Islet precursor cell (in vitro differentiated cells): Measurements from ENCODE around the gene ANKRD33B.
"Not testable (repeated sequence)": the region's sequence is repeated elsewhere in the genome, so short reads cannot be mapped to it uniquely, and the experiment has no call there.

ENCODE experiments used
- DNase-seq: peaks from one replicate; pipeline ENCODE4 v3.0.0-alpha.2; 2018

Gene ANKRD33B

DNA sequence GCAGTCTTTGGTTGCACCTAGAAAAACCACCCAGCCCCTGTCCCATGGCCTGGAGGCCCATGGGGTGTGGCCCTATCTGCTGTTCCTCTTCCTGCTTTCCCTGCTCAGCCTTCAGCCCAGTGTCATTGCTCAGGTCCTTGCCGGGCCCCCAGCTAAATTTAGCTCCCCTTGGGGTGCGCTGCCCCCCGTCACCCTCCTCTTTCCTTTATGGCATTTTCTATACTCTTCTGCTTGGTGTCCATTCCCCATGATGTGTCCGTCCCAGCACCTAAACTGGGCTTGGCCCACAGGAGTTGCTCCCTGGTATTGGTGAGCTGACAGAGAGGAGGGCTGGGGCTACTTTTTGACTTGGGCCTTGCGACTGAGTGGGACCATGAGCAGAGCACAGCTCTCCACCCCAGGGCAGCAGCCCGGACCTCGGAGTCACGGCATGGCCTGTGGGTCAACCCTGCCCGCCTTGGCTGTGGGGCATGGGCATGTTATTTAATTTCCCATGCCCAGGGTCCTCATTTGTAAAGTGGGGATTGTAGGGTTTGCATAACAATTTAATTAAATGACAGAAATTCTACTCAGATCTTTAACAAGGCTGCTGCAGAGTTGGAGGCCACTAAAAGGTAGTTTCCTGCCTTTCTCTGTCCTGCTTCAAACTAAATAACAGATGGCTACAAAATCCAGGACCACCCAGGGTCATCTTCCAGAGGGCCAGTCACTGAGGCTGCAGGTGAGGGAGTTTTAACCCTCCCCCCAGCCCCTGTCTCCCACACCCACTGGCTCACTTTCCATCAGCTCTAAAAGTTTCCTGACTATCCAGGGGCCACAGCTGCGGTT lies 99.0 kb downstream of the ANKRD33B start:
- DNase-seq: no peak

DNA sequence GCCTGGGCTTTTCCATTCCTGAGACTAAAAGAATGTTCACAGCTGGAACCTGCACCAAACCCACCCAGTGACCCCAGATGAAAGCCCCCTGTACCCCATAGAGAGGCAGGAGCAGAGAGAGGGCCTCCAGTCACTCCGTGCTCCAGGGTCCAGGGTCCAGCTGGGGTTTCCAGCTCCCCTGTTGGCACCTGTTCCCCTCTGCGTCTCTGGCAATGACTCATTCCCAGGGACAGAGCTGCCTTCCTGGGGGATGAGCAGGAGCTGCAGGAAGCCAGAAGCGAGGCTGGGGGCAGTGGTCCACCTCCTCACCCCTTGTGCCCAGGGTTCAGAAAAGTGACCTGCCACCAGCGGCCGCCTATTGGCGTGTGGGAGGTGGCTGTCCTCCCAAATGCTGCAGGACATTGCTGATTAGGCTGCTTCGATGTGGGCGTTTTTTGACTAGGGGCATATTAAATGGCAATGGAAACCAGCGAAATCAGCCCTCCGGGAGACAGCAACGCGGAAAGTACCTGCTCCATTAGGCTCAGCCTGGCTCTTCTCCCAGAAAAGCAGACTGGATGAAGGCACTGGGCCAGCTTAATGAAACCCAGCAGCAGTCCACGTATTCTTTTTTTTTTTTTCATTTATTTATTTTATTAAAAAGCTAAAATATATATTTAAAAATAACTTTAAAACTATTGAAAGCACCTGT lies 99.8 kb downstream of the ANKRD33B start:
- no peak for DNase-seq

DNA sequence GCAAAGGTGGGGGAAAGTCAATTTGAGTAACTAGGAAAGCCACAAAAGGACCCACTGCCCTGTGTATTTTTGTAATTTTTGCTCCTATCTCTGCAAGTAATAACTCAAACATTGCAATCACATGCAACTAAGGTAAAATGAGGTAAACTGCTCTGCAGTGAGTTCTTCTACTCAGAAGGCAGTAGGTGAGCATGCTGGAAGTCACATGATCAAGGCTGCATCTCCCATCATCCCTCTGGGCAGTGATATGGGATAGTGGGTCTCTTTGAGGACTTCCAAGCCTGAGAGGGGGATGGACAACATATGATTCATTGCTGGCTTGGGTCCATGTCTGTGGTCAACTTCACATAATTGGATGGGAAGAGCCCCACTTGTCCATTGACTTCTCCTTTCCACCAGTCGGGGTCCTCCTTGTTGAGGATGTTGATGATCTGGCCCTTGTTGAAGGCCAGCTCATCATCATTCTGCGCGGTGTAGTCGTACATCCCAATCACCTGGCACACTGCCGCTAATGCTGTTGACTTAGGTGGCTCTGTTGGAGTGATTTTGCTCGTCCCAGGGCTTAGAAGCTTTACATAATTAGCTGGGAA lies 100.4 kb downstream of the ANKRD33B start:
- DNase-seq: not testable (repeated sequence)

DNA sequence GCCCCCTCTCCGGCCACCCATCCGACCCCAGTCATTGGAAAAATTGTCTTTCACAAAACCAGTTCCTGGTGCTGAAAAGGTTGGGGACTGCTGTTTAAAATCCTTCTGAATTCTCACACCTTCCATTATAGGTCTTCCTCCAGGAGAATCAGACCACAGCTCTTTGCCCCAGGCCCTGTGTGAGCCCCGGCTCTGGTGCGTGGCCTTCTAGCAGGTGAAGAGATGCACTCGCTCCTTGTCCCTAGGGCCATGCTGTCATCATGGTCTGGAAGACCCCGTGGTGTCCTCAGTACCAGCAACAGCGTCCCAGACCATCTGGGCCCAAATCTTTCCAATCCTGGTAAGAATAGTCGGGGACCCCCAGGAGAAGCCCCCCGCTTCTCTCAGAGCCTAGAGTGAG lies 101.9 kb downstream of the ANKRD33B start:
- peak; percentile 32 for DNase-seq

DNA sequence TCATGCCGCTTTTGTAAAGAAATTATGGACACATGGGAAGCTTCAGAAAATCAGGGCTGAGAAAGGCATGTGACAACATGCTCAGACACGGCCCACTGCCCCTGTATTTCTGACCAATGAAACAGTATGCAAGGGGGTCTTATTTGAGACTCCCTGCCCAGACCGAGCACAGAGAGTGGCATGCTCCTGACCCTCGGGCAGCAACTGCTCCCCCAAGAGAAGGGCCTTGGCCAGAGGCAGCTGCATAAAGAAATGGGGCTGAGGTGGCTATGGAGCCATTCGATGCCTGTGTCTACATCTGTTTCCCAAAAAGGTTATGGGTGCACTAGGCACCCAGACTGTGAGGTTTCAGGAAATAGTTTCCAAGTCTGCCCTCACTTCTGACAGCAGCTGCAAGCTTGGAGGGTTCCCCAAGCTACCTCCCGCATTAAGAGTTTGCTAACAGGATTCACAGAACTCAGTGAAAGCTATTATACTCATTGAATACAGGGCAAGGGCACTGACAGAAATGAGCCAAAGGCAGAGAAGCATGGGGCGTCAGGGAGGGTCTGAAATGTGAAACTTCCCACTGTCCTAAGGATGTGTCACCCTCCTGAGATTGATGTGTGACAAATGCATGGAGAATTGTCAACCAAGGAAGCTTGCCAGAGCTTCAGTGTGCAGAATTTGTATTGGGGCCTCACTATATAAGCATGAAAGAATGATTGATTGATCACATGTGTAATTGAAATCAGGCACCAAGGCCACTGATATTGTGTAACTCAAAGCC lies 102.8 kb downstream of the ANKRD33B start:
- peak; percentile 17 for DNase-seq

DNA sequence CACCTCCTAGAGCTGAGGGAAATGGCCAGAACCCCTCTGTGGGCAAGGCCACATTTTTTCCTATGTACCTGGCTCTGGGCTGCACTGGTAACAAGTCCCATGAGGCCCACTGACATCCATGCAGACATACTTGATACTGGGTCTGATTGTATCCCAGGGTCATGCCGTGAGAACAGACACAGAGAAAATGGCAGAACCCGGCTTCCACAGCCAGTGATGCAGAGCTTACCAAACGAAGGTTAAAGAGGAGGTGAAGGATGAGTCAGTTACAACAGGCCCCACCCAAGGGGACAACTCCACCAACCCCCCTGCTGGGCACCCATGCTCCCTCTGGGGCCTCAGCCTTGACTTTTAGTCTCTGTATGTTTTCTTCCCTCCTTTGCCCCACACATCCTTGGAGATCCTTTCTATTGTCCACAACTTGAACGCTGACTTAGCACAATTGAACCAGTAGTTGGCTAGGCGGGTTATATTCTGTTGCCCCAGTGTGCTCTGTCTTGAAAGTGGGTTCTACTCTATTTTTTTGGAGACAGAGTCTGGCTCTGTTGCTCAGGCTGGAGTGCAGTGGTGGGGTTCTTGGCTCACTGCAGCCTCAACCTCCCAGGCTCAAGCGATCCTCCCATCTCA lies 103.7 kb downstream of the ANKRD33B start:
- no peak for DNase-seq

DNA sequence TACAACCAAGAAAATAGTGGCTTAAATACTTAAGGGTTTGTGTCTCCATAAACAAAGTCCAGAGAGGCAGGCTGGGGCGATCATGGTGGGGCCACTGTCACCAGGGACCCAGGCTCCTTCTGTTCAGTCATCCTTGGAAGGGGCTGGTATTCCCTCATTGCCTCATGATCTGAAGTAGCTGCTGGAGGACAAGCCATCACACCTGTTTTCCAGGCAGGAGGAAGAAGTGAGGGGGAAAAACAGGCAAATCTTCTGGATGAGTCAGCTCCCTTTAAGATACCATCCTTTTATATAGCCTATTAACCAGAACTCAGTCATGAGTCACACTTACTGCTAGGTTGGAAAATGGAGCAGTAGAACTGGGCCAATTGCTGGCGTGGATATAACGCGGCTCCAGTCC lies 104.8 kb downstream of the ANKRD33B start:
- peak; percentile 46 for DNase-seq

DNA sequence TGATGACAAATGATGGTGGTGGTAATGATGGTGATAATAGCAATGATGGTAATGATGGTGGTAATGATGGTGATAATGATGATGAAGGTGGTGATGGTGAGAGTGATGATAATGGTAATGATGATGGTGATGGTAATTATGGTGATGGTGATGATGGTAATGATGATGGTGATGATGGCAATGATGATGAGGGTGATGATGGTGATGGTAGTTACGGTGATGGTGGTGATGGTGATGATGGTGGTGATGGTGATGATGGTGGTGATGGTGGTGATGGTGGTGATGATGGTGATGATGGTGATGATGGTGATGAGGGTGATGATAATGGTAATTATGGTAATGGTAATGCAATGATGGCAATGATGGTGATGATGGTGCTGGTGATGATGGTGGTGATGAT lies 106.1 kb downstream of the ANKRD33B start:
- DNase-seq: peak; percentile 0

DNA sequence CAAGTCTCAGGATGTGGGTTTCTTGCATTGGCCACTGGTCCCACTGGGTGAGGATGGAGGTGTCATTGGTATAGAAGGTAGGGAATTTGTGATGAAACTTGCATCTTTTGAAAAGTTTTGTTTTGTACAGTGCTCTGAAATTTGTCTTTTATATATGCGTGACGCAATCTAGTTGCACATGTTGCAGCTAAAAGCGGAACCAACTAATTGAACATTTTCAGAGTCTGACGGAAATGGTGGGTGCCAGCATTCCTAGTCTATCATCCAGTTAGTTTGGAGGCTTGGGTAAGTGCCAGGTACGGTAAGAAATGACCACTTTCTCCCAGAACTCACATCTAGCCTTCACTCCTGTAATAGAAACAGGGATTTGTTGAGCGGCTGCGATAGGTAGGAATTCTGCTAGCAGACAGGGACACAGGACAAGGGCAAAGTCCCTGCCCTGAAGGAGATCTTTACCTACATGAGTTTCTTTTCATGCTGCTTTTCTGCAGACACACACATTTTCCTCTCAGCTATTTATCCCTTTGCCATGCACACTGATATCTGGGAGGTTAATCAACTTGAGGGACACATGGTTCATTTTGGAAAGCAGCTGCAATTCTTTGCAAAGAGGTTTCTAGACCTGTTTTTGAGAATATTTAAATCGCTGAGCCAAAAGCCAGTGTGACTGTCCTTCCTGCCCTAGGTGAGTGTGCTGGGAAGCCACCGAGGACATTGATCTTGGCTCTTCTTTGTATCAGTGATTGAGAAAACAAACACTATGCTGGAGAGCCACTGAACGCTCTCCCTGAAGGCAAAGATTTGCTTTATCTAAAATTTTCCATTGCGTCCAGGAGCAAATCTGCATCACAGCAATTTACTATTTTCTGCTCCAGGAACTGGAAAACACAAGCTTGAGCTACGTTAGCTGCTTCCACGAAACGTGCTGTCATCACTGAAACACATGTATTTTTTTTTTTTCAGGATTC lies 107.5 kb downstream of the ANKRD33B start:
- DNase-seq: peak; percentile 26

DNA sequence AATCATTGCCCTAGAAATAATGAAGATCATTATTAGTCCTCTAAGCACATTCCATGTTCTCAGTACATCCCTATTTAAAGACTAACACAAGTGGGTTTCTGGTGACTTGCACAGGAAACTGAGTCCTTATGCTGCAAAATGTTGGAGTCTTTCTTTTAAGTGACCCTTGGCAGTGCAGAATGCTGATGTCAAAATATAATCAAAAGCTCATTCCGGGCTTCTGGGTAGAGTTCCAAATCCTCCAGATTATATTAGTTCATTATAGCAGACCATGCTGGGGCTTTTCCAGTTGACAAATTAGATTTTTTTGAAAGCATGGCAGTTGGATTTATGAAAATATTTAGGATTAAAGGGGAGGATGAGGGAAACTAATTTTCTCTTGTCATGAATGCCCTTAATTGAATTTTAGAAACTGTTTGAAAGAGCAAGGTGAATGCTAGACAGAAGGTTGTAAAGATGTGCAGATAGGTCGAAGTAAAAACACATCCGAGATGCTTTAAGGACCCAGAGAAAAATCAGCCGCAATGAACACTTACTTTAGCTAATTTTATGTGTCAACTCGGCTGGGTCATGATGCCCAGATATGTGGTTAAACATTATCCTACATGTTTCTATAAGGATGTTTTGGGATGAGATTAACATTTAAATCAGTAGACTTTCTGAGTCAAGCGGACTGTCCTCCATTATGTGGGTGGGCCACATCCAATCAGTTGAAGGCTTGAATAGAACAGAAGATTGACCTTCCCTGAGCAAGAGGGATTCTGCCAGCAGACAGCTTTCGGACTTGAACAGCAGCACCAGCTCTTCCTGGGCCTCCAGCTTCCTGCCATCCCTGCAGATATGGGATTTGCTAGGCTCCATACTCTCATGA lies 108.5 kb downstream of the ANKRD33B start:
- no peak for DNase-seq

DNA sequence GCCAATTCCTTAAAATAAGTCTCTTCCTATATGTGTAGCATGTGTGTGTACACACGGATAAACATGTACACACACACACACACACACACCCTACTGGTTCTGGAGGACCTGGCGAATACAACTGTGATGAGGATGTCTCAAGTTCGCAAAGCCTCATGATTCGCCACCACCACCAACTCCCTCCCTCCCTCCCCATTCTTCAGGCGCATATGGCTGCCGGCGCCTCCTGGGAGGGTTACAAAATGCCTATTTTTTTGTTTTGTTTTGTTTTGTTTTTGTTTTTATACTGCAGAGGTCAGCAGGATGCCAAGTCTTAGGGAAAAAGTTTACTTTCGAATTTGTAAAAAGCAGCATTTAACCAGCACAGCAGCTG lies 109.1 kb downstream of the ANKRD33B start:
- DNase-seq: peak; percentile 43

DNA sequence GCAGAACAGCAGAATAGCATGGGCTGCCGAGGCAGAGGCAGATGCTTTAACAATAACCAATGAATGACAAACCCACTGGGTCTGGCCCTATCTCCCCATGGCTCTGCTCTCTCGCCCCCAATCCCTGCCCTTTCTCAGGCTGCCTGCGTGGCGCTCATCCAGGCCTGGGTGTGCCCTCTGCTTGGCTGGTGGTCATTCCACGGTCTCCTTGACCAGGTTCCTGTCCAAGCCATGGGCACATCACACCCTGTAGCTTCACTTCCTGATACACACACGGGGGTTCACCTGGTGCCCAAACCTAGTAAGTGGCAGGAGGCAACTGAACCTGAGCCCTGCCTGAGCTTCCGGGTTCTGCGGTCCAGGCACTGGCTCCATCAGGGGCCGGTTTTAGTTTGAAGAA lies 109.5 kb downstream of the ANKRD33B start:
- DNase-seq: peak; percentile 38

DNA sequence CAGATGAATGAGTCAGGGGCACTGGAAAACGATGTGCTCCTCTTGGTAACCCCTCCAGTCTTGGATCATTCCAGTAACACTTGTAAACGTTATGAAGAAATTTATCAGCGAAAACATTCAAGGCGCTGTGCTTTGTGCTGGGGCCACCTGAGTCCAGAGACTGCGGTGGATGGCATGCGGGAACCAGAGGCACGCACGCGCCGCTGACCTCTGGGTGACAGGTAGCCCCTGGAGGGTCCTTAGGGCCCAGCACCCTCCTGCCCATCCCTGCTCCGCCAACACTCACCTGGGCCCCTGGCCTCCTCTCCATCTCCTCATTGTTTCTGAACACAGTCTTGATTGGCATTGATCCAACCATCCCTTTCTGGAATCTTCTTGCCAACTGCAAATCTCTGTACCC lies 110.2 kb downstream of the ANKRD33B start:
- peak; percentile 47 for DNase-seq

DNA sequence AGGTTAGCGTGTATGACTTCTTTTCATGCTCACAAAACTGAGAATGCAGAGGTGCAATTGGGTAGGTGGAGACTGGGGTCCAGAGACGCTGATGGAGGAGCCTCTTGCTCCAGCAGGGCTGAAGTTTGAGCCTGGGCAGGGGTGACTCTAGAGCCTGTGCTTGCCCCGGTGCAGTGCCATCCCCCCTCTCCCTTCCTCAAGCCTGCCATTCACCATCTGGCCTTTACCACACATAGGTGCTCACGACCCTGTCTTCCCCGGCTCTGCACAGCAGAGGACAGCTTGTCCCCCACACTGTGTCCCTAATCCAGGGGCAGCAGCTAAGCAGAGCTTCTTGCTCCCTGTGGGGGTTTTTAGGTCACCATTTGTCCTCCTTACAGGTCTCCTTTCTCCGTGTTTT lies 110.7 kb downstream of the ANKRD33B start:
- DNase-seq: peak; percentile 47

DNA sequence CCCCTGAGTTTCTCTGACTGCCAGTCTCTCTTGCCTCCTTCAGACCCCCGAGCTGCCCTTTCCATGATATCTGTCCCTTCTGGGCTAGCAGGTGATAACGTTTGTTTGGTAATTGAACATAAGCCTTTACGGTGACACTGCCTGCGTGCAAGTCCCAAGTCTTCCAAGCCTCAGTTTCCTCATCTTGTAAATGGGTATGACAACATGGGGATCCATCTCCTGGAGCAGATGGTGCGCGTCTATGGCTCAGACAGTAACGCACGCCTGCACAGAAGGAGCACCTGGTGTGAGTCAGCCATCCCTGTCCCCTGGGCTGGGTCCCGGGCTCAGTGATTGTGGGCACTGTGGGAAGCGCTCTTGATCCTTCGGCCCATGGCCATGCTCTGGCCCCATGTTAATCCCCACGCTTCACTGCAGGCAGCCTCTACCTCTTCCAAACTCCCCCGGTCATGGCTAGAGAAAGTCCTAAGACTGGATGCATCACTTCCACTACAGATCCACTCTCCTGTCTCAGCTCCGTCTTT lies 111.4 kb downstream of the ANKRD33B start:
- peak; percentile 48 for DNase-seq

DNA sequence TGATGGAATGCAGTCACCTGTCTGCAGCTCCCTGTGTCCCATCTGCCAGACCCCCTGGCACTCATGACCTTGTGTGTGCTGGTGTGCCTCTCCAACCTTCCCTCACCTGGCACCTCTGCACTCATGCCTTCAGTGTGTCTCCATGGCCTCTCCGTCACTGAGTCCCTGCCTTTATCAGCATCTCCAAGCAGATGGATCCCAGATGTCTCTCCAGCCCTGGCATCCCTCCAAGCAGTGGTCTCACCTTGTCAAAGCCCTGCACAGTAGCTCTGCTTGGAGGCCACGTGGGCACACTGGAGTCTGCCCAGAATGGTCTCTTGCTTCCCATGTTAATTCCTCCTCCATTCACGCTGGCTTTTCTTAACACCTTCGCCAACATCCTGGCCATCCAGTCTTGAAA lies 112.4 kb downstream of the ANKRD33B start:
- peak; percentile 48 for DNase-seq

DNA sequence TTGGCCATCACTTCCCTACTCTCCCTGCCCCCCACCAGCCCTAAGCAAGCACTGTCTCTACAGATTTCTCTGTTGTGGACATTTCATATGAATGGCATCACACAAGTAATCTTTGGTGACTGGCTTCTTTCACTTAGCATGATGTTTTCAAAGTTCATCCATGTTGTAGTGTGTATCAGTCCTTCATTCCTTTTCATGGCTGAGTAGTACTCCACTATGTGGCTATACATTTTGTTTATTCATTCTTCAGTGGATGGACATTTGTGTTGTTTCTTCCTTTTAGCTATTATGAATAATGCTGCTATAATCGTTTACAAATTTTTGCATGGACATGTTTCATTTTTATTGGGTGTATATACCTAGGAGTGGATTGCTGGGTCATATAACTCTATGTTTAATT lies 113.1 kb downstream of the ANKRD33B start:
- DNase-seq: no peak

DNA sequence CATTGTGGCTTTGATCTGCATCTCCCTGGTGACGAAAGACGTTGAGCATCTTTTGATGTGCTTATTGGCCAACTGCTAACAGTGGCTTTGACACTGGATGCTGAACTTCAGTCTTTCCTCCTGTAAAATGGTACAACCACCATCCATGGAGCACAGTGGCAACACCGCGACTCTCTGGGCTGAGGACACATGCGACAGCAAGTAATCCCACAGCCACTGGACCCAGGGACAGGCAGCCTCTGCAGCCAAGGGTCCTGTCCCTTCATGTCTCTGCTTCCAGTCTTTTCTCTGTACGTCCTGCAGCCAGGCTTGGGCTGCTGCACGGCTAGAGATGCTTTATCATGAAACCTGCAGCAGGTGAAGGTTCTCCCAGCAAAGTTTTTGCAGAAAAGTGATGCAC lies 113.7 kb downstream of the ANKRD33B start:
- DNase-seq: peak; percentile 23

DNA sequence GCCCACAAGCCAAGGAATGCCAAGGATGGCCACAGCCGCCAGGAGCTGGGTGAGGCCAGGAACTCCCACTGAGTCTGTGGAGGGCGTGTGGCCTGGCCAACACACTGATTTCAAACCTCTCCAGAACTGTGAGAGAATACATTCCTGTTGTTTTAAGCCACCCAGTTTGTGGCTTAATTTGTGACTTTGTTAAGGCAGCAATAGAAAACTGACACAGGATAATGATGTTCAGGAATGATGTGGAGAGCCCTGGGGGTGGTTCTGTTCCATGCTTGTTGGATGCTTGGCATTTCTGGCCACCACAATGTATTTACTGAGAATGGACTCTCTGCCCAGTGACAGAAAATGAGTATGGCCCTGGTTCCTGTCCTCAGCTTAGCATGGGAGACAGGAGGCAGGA lies 114.4 kb downstream of the ANKRD33B start:
- DNase-seq: peak; percentile 67

DNA sequence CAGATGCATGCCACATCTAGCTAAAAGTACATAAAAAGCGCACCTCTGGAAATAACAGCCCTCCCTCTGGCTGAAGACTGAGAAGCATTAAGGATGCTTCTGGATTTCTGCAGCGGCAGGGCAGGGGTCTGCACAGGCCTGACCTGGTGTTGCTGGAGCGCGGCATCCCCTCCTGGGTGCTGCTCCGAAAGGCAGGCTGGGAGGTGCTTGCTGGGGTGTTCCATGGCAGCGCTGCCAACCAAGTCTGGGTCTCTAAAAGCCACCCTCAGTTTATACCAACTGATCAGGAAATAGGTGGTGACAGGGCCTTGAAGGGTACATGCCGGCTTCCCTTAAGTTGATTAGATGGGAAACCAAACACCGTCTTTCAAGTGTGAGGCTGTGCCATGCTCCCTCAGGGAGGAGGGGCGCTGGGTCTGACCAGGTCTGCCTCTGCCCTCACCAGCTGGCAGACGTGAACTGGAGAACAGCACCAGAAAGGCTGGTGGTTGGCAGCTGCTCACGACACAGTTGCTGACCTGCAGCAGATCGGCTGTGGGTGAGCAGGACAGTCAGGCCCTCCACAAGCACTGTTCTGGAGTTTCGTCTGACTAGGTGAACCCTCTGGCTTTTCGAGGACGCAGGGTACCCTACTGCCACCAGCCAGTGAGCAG lies 115.6 kb downstream of the ANKRD33B start:
- DNase-seq: peak; percentile 30
